Mesothelial cell of epicardium (in vitro differentiated cells): Measurements from ENCODE around the gene TIAM1. TPM values are rescaled to one million over a fixed set of nuclear protein-coding genes. Genes with fewer than 3 reads are reported as not detected.

Source experiments
- DNase-seq, 2 experiments: peaks; one replicate each; pipeline ENCODE4 v3.0.0; 2021; ENCODE audit warnings: low spot score in 2 of 2; ENCODE audit not compliant: unreplicated experiment in 2 of 2
- H3K27ac Mint-ChIP-seq: 2 replicates; pipeline ENCODE4 v1.8.0; 2021; ENCODE audit warnings: mixed read lengths
- H3K27me3 Mint-ChIP-seq: 2 replicates; pipeline ENCODE4 v1.8.0; 2021; ENCODE audit warnings: low read depth, mixed read lengths
- H3K36me3 Mint-ChIP-seq: 2 replicates; pipeline ENCODE4 v1.8.0; 2021; ENCODE audit warnings: mixed read lengths
- H3K4me1 Mint-ChIP-seq: 2 replicates; pipeline ENCODE4 v1.8.0; 2021; ENCODE audit warnings: mixed read lengths
- H3K4me3 Mint-ChIP-seq: 2 replicates; pipeline ENCODE4 v1.8.0; 2021; ENCODE audit warnings: mild to moderate bottlenecking, moderate library complexity, mixed read lengths
- H3K9me3 Mint-ChIP-seq: 2 replicates; pipeline ENCODE4 v1.8.0; 2021; ENCODE audit warnings: mixed read lengths
- total RNA-seq: library from RNA; stranded (reverse); gene quantifications from 3 replicates; pipeline ENCODE4 v1.2.1, GENCODE V29; 2021
- TF ChIP-seq, protein P1 (sequence below): fragments of 200-600 bp; sonication (generic); IDR thresholded peaks from one replicate; pipeline ENCODE4 v1.5.0; 2021; ENCODE audit warnings: antibody characterized with exemption; ENCODE audit not compliant: unreplicated experiment

TIAM1 gene
- total RNA-seq, 1 donor from 2014 or later: 53.4 TPM

DNA sequence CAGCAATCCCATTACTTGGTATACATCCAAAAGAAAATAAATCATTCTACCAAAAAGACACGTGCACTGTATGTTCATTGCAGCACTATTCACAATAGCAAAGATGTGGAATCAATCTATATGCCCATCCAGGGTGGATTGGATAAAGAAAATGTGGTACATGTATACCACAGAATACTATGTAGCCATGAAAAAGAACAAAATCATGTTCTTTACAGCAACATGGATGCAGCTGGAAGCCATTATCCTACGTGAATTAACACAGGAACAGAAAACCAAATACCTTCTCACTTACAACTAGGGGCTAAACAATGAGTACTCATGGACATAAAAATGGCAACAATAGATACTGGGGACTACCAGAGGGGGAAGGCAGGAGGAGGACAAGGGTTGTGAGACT, 147.3 kb downstream of the TIAM1 start:
- H3K36me3 Mint-ChIP-seq: peaks cover 19% of the 10 kb centered on the region
- DNase-seq: no peak
- H3K27ac Mint-ChIP-seq: no peak overlapping the region
- H3K27me3 Mint-ChIP-seq: no peaks in the 10 kb centered on the region
- H3K9me3 Mint-ChIP-seq: peaks cover 8% of the 10 kb centered on the region
- no peak overlapping the region for H3K4me3 Mint-ChIP-seq
- H3K4me1 Mint-ChIP-seq: no peaks in the 10 kb centered on the region
- TF ChIP-seq, protein P1, sequence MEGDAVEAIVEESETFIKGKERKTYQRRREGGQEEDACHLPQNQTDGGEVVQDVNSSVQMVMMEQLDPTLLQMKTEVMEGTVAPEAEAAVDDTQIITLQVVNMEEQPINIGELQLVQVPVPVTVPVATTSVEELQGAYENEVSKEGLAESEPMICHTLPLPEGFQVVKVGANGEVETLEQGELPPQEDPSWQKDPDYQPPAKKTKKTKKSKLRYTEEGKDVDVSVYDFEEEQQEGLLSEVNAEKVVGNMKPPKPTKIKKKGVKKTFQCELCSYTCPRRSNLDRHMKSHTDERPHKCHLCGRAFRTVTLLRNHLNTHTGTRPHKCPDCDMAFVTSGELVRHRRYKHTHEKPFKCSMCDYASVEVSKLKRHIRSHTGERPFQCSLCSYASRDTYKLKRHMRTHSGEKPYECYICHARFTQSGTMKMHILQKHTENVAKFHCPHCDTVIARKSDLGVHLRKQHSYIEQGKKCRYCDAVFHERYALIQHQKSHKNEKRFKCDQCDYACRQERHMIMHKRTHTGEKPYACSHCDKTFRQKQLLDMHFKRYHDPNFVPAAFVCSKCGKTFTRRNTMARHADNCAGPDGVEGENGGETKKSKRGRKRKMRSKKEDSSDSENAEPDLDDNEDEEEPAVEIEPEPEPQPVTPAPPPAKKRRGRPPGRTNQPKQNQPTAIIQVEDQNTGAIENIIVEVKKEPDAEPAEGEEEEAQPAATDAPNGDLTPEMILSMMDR: no peak

GRCh38 chr21:31195334-31196015, 148.6 kb downstream of the TIAM1 start:
- no peak overlapping the region for H3K4me3 Mint-ChIP-seq
- peaks cover 19% of the 10 kb centered on the region for H3K36me3 Mint-ChIP-seq
- peaks cover 8% of the 10 kb centered on the region for H3K9me3 Mint-ChIP-seq
- H3K27me3 Mint-ChIP-seq: no peaks in the 10 kb centered on the region
- no peak overlapping the region for H3K27ac Mint-ChIP-seq
- TF ChIP-seq, protein P1: no peak
- no peaks in the 10 kb centered on the region for H3K4me1 Mint-ChIP-seq
- no peak for DNase-seq

GRCh38 chr21:31194510-31195293, 149.4 kb downstream of the TIAM1 start:
- TF ChIP-seq, protein P1: no peak
- Mint-ChIP-seq H3K27me3 (no peaks in the 10 kb centered on the region), H3K27ac (no peak overlapping the region), H3K4me3 (no peak overlapping the region), H3K9me3 (peaks cover 8% of the 10 kb centered on the region), H3K4me1 (no peaks in the 10 kb centered on the region), H3K36me3 (peaks cover 19% of the 10 kb centered on the region)
- DNase-seq: no peak

DNA sequence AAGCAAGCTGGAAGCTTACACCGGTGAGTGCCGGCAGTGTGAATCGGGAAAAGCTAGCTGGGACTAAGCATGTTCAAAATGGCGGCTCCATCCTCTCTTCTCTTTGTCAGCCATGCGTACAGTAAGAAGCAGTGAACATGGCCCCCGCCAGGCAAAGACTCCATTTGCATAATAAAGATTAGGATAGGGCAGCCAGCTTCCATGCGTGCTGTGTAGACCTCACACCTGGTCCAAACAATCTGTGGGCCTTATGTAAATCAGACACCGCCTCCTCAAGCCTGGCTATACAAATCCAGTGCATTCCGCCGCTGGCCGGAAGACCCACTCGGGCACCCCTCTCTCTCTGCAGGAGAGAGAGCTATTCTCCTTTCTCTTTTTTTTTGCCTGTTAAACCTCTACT, 150.3 kb downstream of the TIAM1 start:
- Mint-ChIP-seq H3K27me3 (no peaks in the 10 kb centered on the region), H3K4me3 (no peak overlapping the region), H3K9me3 (peaks cover 8% of the 10 kb centered on the region), H3K4me1 (no peaks in the 10 kb centered on the region), H3K36me3 (peaks cover 19% of the 10 kb centered on the region), H3K27ac (no peak overlapping the region)
- DNase-seq: no peak
- TF ChIP-seq, protein P1: no peak

- no peak overlapping the region for H3K4me3 Mint-ChIP-seq
- peaks cover 17% of the 10 kb centered on the region for H3K36me3 Mint-ChIP-seq
- TF ChIP-seq, protein P1: no peak
- H3K9me3 Mint-ChIP-seq: peaks cover 4% of the 10 kb centered on the region
- H3K27me3 Mint-ChIP-seq: no peaks in the 10 kb centered on the region
- DNase-seq: no peak
- no peak overlapping the region for H3K27ac Mint-ChIP-seq
- H3K4me1 Mint-ChIP-seq: no peaks in the 10 kb centered on the region
These were observed 152.5 kb downstream of the TIAM1 start for GRCh38 chr21:31191553-31191952.
